HEK293 (cell line): ENCODE results near the gene RBPJL.

ENCODE experiments used
- CTCF ChIA-PET: fragments of 350-600 bp; formaldehyde crosslinking; extraction: SDS; loops from one replicate; lab custom pipeline; 2021; ENCODE audit warnings: antibody characterized with exemption; lab: Yijun Ruan, JAX
- POLR2A ChIA-PET: fragments of 300-600 bp; formaldehyde crosslinking; extraction: SDS; loops from one replicate; lab custom pipeline; 2020; ENCODE audit warnings: antibody characterized with exemption, inconsistent platforms; lab: Yijun Ruan, JAX
- H3K27ac ChIP-seq: fragments of 200-500 bp; sonication (Bioruptor generic); 2 replicates; pipeline ENCODE4 v1.5.1; 2014; ENCODE audit warnings: low read depth, low read length, control low read depth, inconsistent platforms; ENCODE audit errors: extremely low read depth
- H3K36me3 ChIP-seq, 2 experiments: fragments of 200-500 bp in 1 of 2; sonication (Bioruptor generic) in 1 of 2; 1 replicate in 1 of 2; 2 replicates in 1 of 2; pipeline ENCODE4 v1.5.1; 2014 to 2017; ENCODE audit warnings: inconsistent platforms in 2 of 2, low read length in 2 of 2; ENCODE audit not compliant: control insufficient read depth in 2 of 2, insufficient read depth in 1 of 2
- H3K4me1 ChIP-seq: fragments of 200-500 bp; sonication (Bioruptor generic); 2 replicates; pipeline ENCODE4 v1.5.1; 2014; ENCODE audit warnings: mild to moderate bottlenecking, low read length, inconsistent platforms; ENCODE audit not compliant: control insufficient read depth, insufficient read depth
- H3K4me3 ChIP-seq: 2 replicates; pipeline ENCODE4 v1.5.1; 2011; ENCODE audit warnings: low read depth, mild to moderate bottlenecking, control low read depth, low read length, moderate library complexity
- H3K9me3 ChIP-seq: fragments of 200-500 bp; sonication (Bioruptor generic); 2 replicates; pipeline ENCODE4 v1.5.1; 2014; ENCODE audit warnings: low read depth, low read length, inconsistent platforms; ENCODE audit not compliant: control insufficient read depth, insufficient read depth
- BCL11B ChIP-seq: fragments of 450-650 bp; formaldehyde crosslinking; IDR thresholded peaks from 2 replicates; pipeline ENCODE4 v1.5.1; 2016; ENCODE audit warnings: low read depth, missing biosample characterization, missing genetic modification characterization
- GFI1B ChIP-seq: fragments of 450-650 bp; formaldehyde crosslinking; IDR thresholded peaks from 2 replicates; pipeline ENCODE4 v1.5.1; 2016; ENCODE audit warnings: missing biosample characterization, missing genetic modification characterization
- GLIS1 ChIP-seq: fragments of 450-650 bp; formaldehyde crosslinking; IDR thresholded peaks from 2 replicates; pipeline ENCODE4 v1.5.1; 2016; ENCODE audit warnings: missing biosample characterization, missing genetic modification characterization
- KLF7 ChIP-seq: fragments of 450-650 bp; formaldehyde crosslinking; IDR thresholded peaks from 2 replicates; pipeline ENCODE4 v1.5.1; 2016; ENCODE audit warnings: missing biosample characterization, missing genetic modification characterization, borderline replicate concordance
- MZF1 ChIP-seq: fragments of 450-650 bp; formaldehyde crosslinking; IDR thresholded peaks from 2 replicates; pipeline ENCODE4 v1.5.1; 2017; ENCODE audit warnings: missing biosample characterization, missing genetic modification characterization, borderline replicate concordance
- PRDM1 ChIP-seq: fragments of 450-650 bp; formaldehyde crosslinking; IDR thresholded peaks from 2 replicates; pipeline ENCODE4; 2016; ENCODE audit warnings: missing biosample characterization, missing genetic modification characterization
- PRDM10 ChIP-seq: fragments of 450-650 bp; formaldehyde crosslinking; IDR thresholded peaks from 2 replicates; pipeline ENCODE4 v1.5.1; 2016; ENCODE audit warnings: missing biosample characterization, missing genetic modification characterization
- WT1 ChIP-seq: fragments of 450-650 bp; formaldehyde crosslinking; IDR thresholded peaks from 2 replicates; pipeline ENCODE4 v1.5.1; 2016; ENCODE audit warnings: missing biosample characterization, missing genetic modification characterization
- ZBTB48 ChIP-seq: fragments of 450-650 bp; formaldehyde crosslinking; IDR thresholded peaks from 2 replicates; pipeline ENCODE4 v1.5.1; 2016; ENCODE audit warnings: missing biosample characterization, missing genetic modification characterization
- ZBTB6 ChIP-seq: fragments of 450-650 bp; formaldehyde crosslinking; IDR thresholded peaks from 2 replicates; pipeline ENCODE4 v1.5.1; 2017; ENCODE audit warnings: missing biosample characterization, missing genetic modification characterization
- ZFHX2 ChIP-seq: fragments of 450-650 bp; formaldehyde crosslinking; conservative IDR thresholded peaks from 2 replicates; pipeline ENCODE4 v1.5.1; 2016; ENCODE audit warnings: missing biosample characterization, missing genetic modification characterization
- ZNF121 ChIP-seq: fragments of 450-650 bp; formaldehyde crosslinking; IDR thresholded peaks from 2 replicates; pipeline ENCODE4 v1.5.1; 2016; ENCODE audit warnings: missing biosample characterization, missing genetic modification characterization
- ZNF140 ChIP-seq: fragments of 450-650 bp; formaldehyde crosslinking; IDR thresholded peaks from 2 replicates; pipeline ENCODE4 v1.5.1; 2016; ENCODE audit warnings: missing biosample characterization, missing genetic modification characterization
- ZNF155 ChIP-seq: fragments of 450-650 bp; formaldehyde crosslinking; IDR thresholded peaks from 2 replicates; pipeline ENCODE4 v1.5.1; 2016; ENCODE audit warnings: missing biosample characterization, missing genetic modification characterization
- ZNF184 ChIP-seq: fragments of 450-650 bp; IDR thresholded peaks from 2 replicates; pipeline ENCODE4 v1.5.1; 2018; ENCODE audit warnings: missing biosample characterization, mild to moderate bottlenecking, missing genetic modification characterization
- ZNF202 ChIP-seq: fragments of 450-650 bp; formaldehyde crosslinking; IDR thresholded peaks from 2 replicates; pipeline ENCODE4 v1.5.1; 2016; ENCODE audit warnings: missing biosample characterization, missing genetic modification characterization, borderline replicate concordance
- ZNF239 ChIP-seq: fragments of 450-650 bp; formaldehyde crosslinking; IDR thresholded peaks from 2 replicates; pipeline ENCODE4 v1.5.1; 2016; ENCODE audit warnings: missing biosample characterization, missing genetic modification characterization
- ZNF24 ChIP-seq: fragments of 450-650 bp; formaldehyde crosslinking; IDR thresholded peaks from 2 replicates; pipeline ENCODE4 v1.5.1; 2016; ENCODE audit warnings: missing biosample characterization, missing genetic modification characterization
- ZNF324 ChIP-seq: fragments of 450-650 bp; formaldehyde crosslinking; IDR thresholded peaks from 2 replicates; pipeline ENCODE4 v1.5.1; 2016; ENCODE audit warnings: missing biosample characterization, missing genetic modification characterization
- ZNF335 ChIP-seq: fragments of 450-650 bp; formaldehyde crosslinking; conservative IDR thresholded peaks from 2 replicates; pipeline ENCODE4 v1.5.1; 2016; ENCODE audit warnings: missing biosample characterization, missing genetic modification characterization
- ZNF473 ChIP-seq: fragments of 450-650 bp; formaldehyde crosslinking; IDR thresholded peaks from 2 replicates; pipeline ENCODE4 v1.5.1; 2017; ENCODE audit warnings: missing biosample characterization, missing genetic modification characterization
- ZNF510 ChIP-seq: fragments of 450-650 bp; formaldehyde crosslinking; IDR thresholded peaks from 2 replicates; pipeline ENCODE4 v1.5.1; 2018; ENCODE audit warnings: mild to moderate bottlenecking, missing genetic modification characterization, missing biosample characterization; ENCODE audit not compliant: insufficient replicate concordance
- ZNF529 ChIP-seq: fragments of 450-650 bp; formaldehyde crosslinking; IDR thresholded peaks from 2 replicates; pipeline ENCODE4 v1.5.1; 2017; ENCODE audit warnings: missing genetic modification characterization, missing biosample characterization; ENCODE audit not compliant: insufficient replicate concordance
- ZNF544 ChIP-seq: fragments of 450-650 bp; formaldehyde crosslinking; IDR thresholded peaks from 2 replicates; pipeline ENCODE4 v1.5.0; 2017; ENCODE audit warnings: missing biosample characterization, missing genetic modification characterization
- ZNF600 ChIP-seq: fragments of 450-650 bp; formaldehyde crosslinking; IDR thresholded peaks from 2 replicates; pipeline ENCODE4 v1.5.1; 2016; ENCODE audit warnings: missing biosample characterization, missing genetic modification characterization
- ZNF654 ChIP-seq: fragments of 450-650 bp; formaldehyde crosslinking; IDR thresholded peaks from 2 replicates; pipeline ENCODE4 v1.5.1; 2016; ENCODE audit warnings: low read depth, missing biosample characterization, missing genetic modification characterization
- ZNF692 ChIP-seq: fragments of 450-650 bp; formaldehyde crosslinking; IDR thresholded peaks from 2 replicates; pipeline ENCODE4 v1.5.1; 2016; ENCODE audit warnings: missing biosample characterization, missing genetic modification characterization
- ZNF830 ChIP-seq: fragments of 450-650 bp; IDR thresholded peaks from 2 replicates; pipeline ENCODE4 v1.5.0; 2018; ENCODE audit warnings: missing biosample characterization, missing genetic modification characterization, low read depth, mild to moderate bottlenecking, moderate library complexity
- ZSCAN16 ChIP-seq: fragments of 450-650 bp; formaldehyde crosslinking; IDR thresholded peaks from 2 replicates; pipeline ENCODE4 v1.5.1; 2016; ENCODE audit warnings: missing biosample characterization, missing genetic modification characterization

RBPJL gene

GRCh38 chr20:45289942-45290676, 16.5 kb upstream of the RBPJL start:
- ChIA-PET CTCF (interaction anchor here (0.6 to 5.9 kb wide), 48 partner anchors 8 to 1409 kb away, joined by 3 to 58 read pairs (median 6); partner anchors contain the start of genes SLPI and WFDC12), POLR2A (no interaction called here)

GRCh38 chr20:45290677-45291355, 15.8 kb upstream of the RBPJL start:
- Histone ChIP-seq H3K36me3 (no peaks in the 10 kb centered on the region), H3K9me3 (no peaks in the 10 kb centered on the region), H3K4me3 (no peak overlapping the region), H3K27ac (no peak overlapping the region), H3K4me1 (no peaks in the 10 kb centered on the region)
- ChIA-PET POLR2A (no interaction called here), CTCF (interaction anchor here (0.5 to 5.9 kb wide), 51 partner anchors 9 to 1410 kb away, joined by 3 to 58 read pairs (median 5); partner anchors contain the start of genes SLPI and WFDC12)
- TF ChIP-seq ZNF324 (no peak), ZNF202 (tag by site-specific recombination) (no peak), GLIS1 (tag by site-specific recombination) (no peak), BCL11B (tag by site-specific recombination) (no peak), ZNF654 (peak; percentile 93), ZNF155 (tag by site-specific recombination) (no peak), ZBTB6 (tag by site-specific recombination) (peak; percentile 86), ZBTB48 (tag by site-specific recombination) (peak; percentile 64), KLF7 (tag by site-specific recombination) (no peak), WT1 (tag by site-specific recombination) (peak; percentile 21; the same call in 1 of the 2 replicates), ZNF544 (tag by site-specific recombination) (no peak), ZNF184 (tag by site-specific recombination) (no peak), ZNF692 (tag by site-specific recombination) (0 out of 2 replicates have a peak, but pooled peaks have one; percentile 32), ZNF473 (no peak), GFI1B (tag by site-specific recombination) (peak; percentile 75), ZFHX2 (tag by site-specific recombination) (no peak), ZNF529 (tag by site-specific recombination) (no peak), ZNF335 (tag by site-specific recombination) (peak; percentile 26; the same call in 1 of the 2 replicates), ZNF239 (tag by site-specific recombination) (no peak), ZNF600 (tag by site-specific recombination) (peak; percentile 75), ZNF140 (tag by site-specific recombination) (no peak), ZNF121 (tag by site-specific recombination) (no peak), PRDM10 (tag by site-specific recombination) (no peak), ZSCAN16 (peak; percentile 80; the same call in 1 of the 2 replicates), MZF1 (no peak), ZNF24 (tag by site-specific recombination) (no peak), ZNF510 (tag by site-specific recombination) (no peak), PRDM1 (tag by site-specific recombination) (peak; percentile 91)

More at GRCh38 chr20:45289942-45290676, 16.5 kb upstream of the RBPJL start:
- H3K4me3 ChIP-seq: no peak overlapping the region
- no peaks in the 10 kb centered on the region for H3K4me1 ChIP-seq
- H3K9me3 ChIP-seq: no peaks in the 10 kb centered on the region
- no peaks in the 10 kb centered on the region for H3K36me3 ChIP-seq
- TF ChIP-seq ZNF830 (tag by site-specific recombination): no peak
- no peak for TF ChIP-seq ZNF473
- TF ChIP-seq PRDM1 (tag by site-specific recombination): 0 out of 2 replicates have a peak, but pooled peaks have one; percentile 5
- H3K27ac ChIP-seq: no peak overlapping the region
